ENCODE measurements around the gene TRAF1.

TRAF1 gene

GRCh38 chr9:120910643-120911042, 16.0 kb downstream of the TRAF1 start:
- DNase-seq (ENCODE audit: extremely low spot score), result no peak
- ChIA-PET POLR2A (no interaction called here), CTCF (no interaction called here)
- TF ChIP-seq CTBP1 (IDR thresholded peaks at IDR 0.05; ENCODE audit: borderline replicate concordance) (no peak), BHLHE40 (IDR thresholded peaks at IDR 0.05; ENCODE audit: borderline replicate concordance) (no peak), FOXK2 (IDR thresholded peaks at IDR 0.05) (no peak), NFRKB (IDR thresholded peaks at IDR 0.05) (no peak), SUZ12 (IDR thresholded peaks at IDR 0.05) (no peak), SP1 (IDR thresholded peaks at IDR 0.05) (no peak), L3MBTL2 (conservative IDR thresholded peaks at IDR 0.05) (no peak), ELF4 (IDR thresholded peaks at IDR 0.05) (no peak), ZNF384 (IDR thresholded peaks at IDR 0.05) (no peak), TARDBP (IDR thresholded peaks at IDR 0.05) (no peak)
- TF ChIP-seq, protein P1, sequence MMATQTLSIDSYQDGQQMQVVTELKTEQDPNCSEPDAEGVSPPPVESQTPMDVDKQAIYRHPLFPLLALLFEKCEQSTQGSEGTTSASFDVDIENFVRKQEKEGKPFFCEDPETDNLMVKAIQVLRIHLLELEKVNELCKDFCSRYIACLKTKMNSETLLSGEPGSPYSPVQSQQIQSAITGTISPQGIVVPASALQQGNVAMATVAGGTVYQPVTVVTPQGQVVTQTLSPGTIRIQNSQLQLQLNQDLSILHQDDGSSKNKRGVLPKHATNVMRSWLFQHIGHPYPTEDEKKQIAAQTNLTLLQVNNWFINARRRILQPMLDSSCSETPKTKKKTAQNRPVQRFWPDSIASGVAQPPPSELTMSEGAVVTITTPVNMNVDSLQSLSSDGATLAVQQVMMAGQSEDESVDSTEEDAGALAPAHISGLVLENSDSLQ (IDR thresholded peaks at IDR 0.05), result no peak

DNA sequence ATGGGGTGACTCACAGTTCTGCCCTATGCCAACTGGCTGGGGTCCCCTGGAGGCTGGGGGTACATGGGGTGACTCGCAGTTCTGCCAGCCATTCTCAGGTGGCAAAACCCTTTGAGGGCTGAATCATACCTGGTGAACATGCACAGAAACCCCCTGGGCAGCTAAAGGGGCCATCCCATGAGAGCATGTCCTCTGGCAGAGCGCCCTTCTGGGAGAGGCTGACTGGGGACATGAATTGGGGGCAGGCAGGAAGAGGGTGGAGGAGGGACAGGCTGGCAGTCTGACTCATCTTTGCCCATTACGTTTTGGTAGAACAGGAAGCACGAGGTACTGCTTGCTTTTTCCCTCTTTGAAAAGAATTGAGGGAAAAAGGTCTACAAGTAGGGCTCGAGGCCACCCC, 16.7 kb downstream of the TRAF1 start:
- TF ChIP-seq L3MBTL2 (conservative IDR thresholded peaks at IDR 0.05), result no peak
- no peak for TF ChIP-seq SP1 (IDR thresholded peaks at IDR 0.05)
- no peak for TF ChIP-seq FOXK2 (IDR thresholded peaks at IDR 0.05)
- TF ChIP-seq NFRKB (IDR thresholded peaks at IDR 0.05), result no peak
- no peak for TF ChIP-seq BHLHE40 (IDR thresholded peaks at IDR 0.05; ENCODE audit: borderline replicate concordance)
- no peak for TF ChIP-seq FOXM1 (IDR thresholded peaks at IDR 0.05; ENCODE audit: borderline replicate concordance)
- no peak for TF ChIP-seq TARDBP (IDR thresholded peaks at IDR 0.05)
- TF ChIP-seq, protein P1 (IDR thresholded peaks at IDR 0.05), result no peak
- TF ChIP-seq HDGF (IDR thresholded peaks at IDR 0.05; ENCODE audit: borderline replicate concordance), result no peak
- TF ChIP-seq ZNF384 (IDR thresholded peaks at IDR 0.05), result no peak
- TF ChIP-seq ARNT (IDR thresholded peaks at IDR 0.05), result no peak
- no peak for TF ChIP-seq FOXA1 (IDR thresholded peaks at IDR 0.05)
- no peak for TF ChIP-seq ELF4 (IDR thresholded peaks at IDR 0.05)
- TF ChIP-seq SUZ12 (IDR thresholded peaks at IDR 0.05), result no peak
- no peak for TF ChIP-seq CTBP1 (IDR thresholded peaks at IDR 0.05; ENCODE audit: borderline replicate concordance)
- CTCF ChIA-PET, result no interaction called here
- POLR2A ChIA-PET, result no interaction called here
- DNase-seq (ENCODE audit: extremely low spot score), result no peak

DNA sequence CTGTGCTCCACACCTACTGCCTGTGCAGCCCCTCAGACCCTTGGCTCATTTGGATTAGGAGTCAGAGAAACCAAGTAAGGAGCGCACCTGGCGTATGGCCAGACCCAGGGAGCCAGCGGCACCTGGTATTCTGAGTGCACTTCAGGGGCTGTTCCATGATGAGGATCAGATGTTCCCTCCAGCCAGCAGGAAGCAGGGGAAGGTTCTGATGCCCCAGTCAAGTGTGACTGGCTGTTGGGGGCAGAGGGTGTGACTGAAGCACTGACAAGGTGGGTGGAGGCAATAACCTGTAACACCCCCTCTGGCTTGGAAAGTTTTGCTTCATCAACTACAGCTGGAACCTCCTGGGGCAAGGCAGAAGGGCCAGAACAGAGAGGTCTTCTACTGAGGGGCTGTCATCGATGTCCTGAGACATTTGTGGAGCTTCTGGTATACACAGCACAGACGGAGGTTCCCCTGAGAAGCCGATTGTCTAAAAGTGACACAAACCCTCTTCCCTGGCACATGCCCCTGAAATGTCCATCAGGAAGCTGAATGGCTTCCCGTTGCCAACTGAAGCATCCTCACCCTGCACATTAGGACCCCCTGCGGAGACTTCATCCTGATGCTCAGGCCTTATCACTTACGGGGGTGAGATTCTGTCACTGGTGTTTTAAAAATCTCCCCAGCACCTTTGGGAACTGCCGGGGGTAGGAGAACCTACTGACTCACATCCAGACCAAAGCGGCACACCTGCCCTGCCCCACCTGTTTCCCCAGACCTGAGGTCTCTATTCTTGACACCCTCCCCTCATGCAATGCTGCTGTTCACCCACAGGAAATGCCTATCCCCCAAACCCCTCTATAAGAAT, 21.1 kb downstream of the TRAF1 start:
- no peak for DNase-seq (ENCODE audit: extremely low spot score)
- POLR2A ChIA-PET, result no interaction called here
- TF ChIP-seq L3MBTL2 (conservative IDR thresholded peaks at IDR 0.05), result no peak
- TF ChIP-seq BHLHE40 (IDR thresholded peaks at IDR 0.05; ENCODE audit: borderline replicate concordance), result no peak
- no peak for TF ChIP-seq HDGF (IDR thresholded peaks at IDR 0.05; ENCODE audit: borderline replicate concordance)
- TF ChIP-seq ZNF384 (IDR thresholded peaks at IDR 0.05), result no peak
- TF ChIP-seq FOXM1 (IDR thresholded peaks at IDR 0.05; ENCODE audit: borderline replicate concordance), result no peak
- no peak for TF ChIP-seq NFRKB (IDR thresholded peaks at IDR 0.05)
- CTCF ChIA-PET, result no interaction called here

DNA sequence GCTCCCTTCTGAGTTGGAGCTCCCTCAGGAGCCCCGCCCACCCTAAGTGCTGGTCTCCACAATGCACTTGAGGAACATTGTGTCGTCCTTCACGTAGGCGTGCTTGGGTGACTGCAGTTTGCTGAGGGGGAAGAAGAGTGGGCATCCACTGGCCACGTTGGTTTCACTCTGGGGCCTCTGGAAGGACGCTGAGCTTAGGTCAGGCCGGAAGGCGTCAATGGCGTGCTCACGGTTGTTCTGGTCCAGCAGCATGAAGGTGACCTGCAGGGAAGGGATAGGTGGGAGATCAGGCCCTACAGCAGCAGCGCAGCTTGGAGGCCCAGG, 21.7 kb downstream of the TRAF1 start:
- POLR2A ChIA-PET, result no interaction called here
- DNase-seq (ENCODE audit: extremely low spot score), result no peak
- TF ChIP-seq ARNT (IDR thresholded peaks at IDR 0.05) (no peak), SUZ12 (IDR thresholded peaks at IDR 0.05) (no peak), SP1 (IDR thresholded peaks at IDR 0.05) (no peak), FOXK2 (IDR thresholded peaks at IDR 0.05) (no peak), ELF4 (IDR thresholded peaks at IDR 0.05) (no peak), L3MBTL2 (conservative IDR thresholded peaks at IDR 0.05) (no peak), LEF1 (IDR thresholded peaks at IDR 0.05; ENCODE audit: borderline replicate concordance) (no peak)
- CTCF ChIA-PET, result no interaction called here

- ChIA-PET POLR2A (interaction anchor here (1.0 kb wide), 1 partner anchor 25 kb away, joined by 3 read pairs; no protein-coding TSS in a partner anchor), CTCF (no interaction called here)
- no peak for DNase-seq (ENCODE audit: extremely low spot score)
- TF ChIP-seq FOXM1 (IDR thresholded peaks at IDR 0.05; ENCODE audit: borderline replicate concordance), result no peak
- TF ChIP-seq ZNF384 (IDR thresholded peaks at IDR 0.05), result no peak
- TF ChIP-seq ARNT (IDR thresholded peaks at IDR 0.05), result no peak
- TF ChIP-seq LEF1 (IDR thresholded peaks at IDR 0.05; ENCODE audit: borderline replicate concordance), result no peak
- TF ChIP-seq NFRKB (IDR thresholded peaks at IDR 0.05), result no peak
- no peak for TF ChIP-seq ELF4 (IDR thresholded peaks at IDR 0.05)
- no peak for TF ChIP-seq BHLHE40 (IDR thresholded peaks at IDR 0.05; ENCODE audit: borderline replicate concordance)
- TF ChIP-seq, protein P1 (IDR thresholded peaks at IDR 0.05), result no peak
- TF ChIP-seq FOXK2 (IDR thresholded peaks at IDR 0.05), result no peak
- TF ChIP-seq TARDBP (IDR thresholded peaks at IDR 0.05), result no peak
- no peak for TF ChIP-seq FOXA1 (IDR thresholded peaks at IDR 0.05)
- no peak for TF ChIP-seq SP1 (IDR thresholded peaks at IDR 0.05)
- no peak for TF ChIP-seq CTBP1 (IDR thresholded peaks at IDR 0.05; ENCODE audit: borderline replicate concordance)
- no peak for TF ChIP-seq HDGF (IDR thresholded peaks at IDR 0.05; ENCODE audit: borderline replicate concordance)
- TF ChIP-seq L3MBTL2 (conservative IDR thresholded peaks at IDR 0.05), result no peak
- no peak for TF ChIP-seq SUZ12 (IDR thresholded peaks at IDR 0.05)
Observed at GRCh38 chr9:120904061-120904977, 22.3 kb downstream of the TRAF1 start.
